GM18867 (cell line): Measurements from ENCODE around the gene ROR1.
"Not testable (repeated sequence)": the region's sequence is repeated elsewhere in the genome, so short reads cannot be mapped to it uniquely, and the experiment has no call there.

Source experiments
- ATAC-seq: cut with Tn5 transposase; IDR thresholded peaks from one replicate; pipeline ENCODE4 v1.9.1; 2021; ENCODE audit warnings: mild to moderate bottlenecking, moderate library complexity; ENCODE audit not compliant: unreplicated experiment

The ROR1 gene

GRCh38 chr1:64196074-64196870 is 422.5 kb downstream of the ROR1 start:
- no peak for ATAC-seq

GRCh38 chr1:64197076-64197475 is 423.3 kb downstream of the ROR1 start:
- no peak for ATAC-seq

- no peak for ATAC-seq
Measured at GRCh38 chr1:64199154-64199553, 425.3 kb downstream of the ROR1 start.

GRCh38 chr1:64200064-64200463 is 426.2 kb downstream of the ROR1 start:
- ATAC-seq, result no peak

- ATAC-seq, result no peak
Measured at GRCh38 chr1:64203420-64203819, 429.6 kb downstream of the ROR1 start, which contains the start of gene UBE2U. UBE2U (plus strand) TSS chr1:64203623; CDS start chr1:64204051, 428 bp downstream.

- ATAC-seq, result no peak
Measured at GRCh38 chr1:64209221-64209620, 435.4 kb downstream of the ROR1 start.

GRCh38 chr1:64212031-64212430 is 438.2 kb downstream of the ROR1 start:
- no peak for ATAC-seq

GRCh38 chr1:64215576-64215975 is 441.8 kb downstream of the ROR1 start:
- no peak for ATAC-seq

- no peak for ATAC-seq
Measured at GRCh38 chr1:64220241-64220640, 446.4 kb downstream of the ROR1 start.

- peak; percentile 82 for ATAC-seq
Measured at GRCh38 chr1:64223329-64224151, 449.7 kb downstream of the ROR1 start.

GRCh38 chr1:64224236-64224635 is 450.4 kb downstream of the ROR1 start:
- ATAC-seq, result not testable (repeated sequence)

- ATAC-seq, result no peak
Measured at GRCh38 chr1:64228167-64228957, 454.5 kb downstream of the ROR1 start.

GRCh38 chr1:64229307-64229706 is 455.5 kb downstream of the ROR1 start:
- no peak for ATAC-seq
